Endothelial cell of umbilical vein (primary cell): ENCODE measurements around the gene SPACA7. TPM values are rescaled to one million over a fixed set of nuclear protein-coding genes. Genes with fewer than 3 reads are reported as not detected.

Experiments used
- BruUV-seq: library from RNA; stranded (reverse); fragments of 400-500 nt; replicated peaks from 2 replicates; lab custom pipeline; 2021; lab: Mats Ljungman, UMichigan
- CTCF ChIA-PET: fragments of 300-600, 350-600 bp; sonication (Branson Sonifier 250); formaldehyde crosslinking; loops from one replicate; lab custom pipeline; 2021; ENCODE audit warnings: antibody characterized with exemption, inconsistent platforms; lab: Charles Lee
- POLR2A ChIA-PET: fragments of 300-600, 350-600 bp; sonication (Branson Sonifier 250); formaldehyde crosslinking; loops from one replicate; lab custom pipeline; 2021; ENCODE audit warnings: antibody characterized with exemption, inconsistent platforms; lab: Charles Lee
- DNase-seq: peaks from one replicate; pipeline ENCODE4 v3.0.0-alpha.2; 2011; ENCODE audit warnings: low read depth, low spot score
- FAIRE-seq: peaks from 2 replicates; lab custom pipeline; 2011; peaks lifted over from hg19 to GRCh38; lab: Jason Lieb, UNC
- H2AFZ ChIP-seq: 2 replicates; pipeline ENCODE4 v1.6.0; 2012; ENCODE audit warnings: low read depth, low read length, control low read depth, inconsistent platforms
- H3K27ac ChIP-seq: 2 replicates; pipeline ENCODE4 v1.5.1; 2011; ENCODE audit warnings: low read depth, mild to moderate bottlenecking, control low read depth, low read length, moderate library complexity; ENCODE audit not compliant: insufficient read depth
- H3K27me3 ChIP-seq, 2 experiments: 2 replicates each; pipeline versions ENCODE4 v1.6.0 to v1.6.1; 2011; ENCODE audit warnings: low read length in 2 of 2, mixed read lengths in 1 of 2; ENCODE audit not compliant: control insufficient read depth in 2 of 2, insufficient read depth in 2 of 2
- H3K36me3 ChIP-seq, 2 experiments: 2 replicates in 1 of 2; 3 replicates in 1 of 2; pipeline ENCODE4 v1.5.1; 2011; ENCODE audit warnings: low read length in 2 of 2, mild to moderate bottlenecking in 1 of 2, moderate library complexity in 1 of 2; ENCODE audit not compliant: control insufficient read depth in 2 of 2, insufficient read depth in 2 of 2; ENCODE audit errors: extremely low read depth in 1 of 2
- H3K4me1 ChIP-seq: 3 replicates; pipeline ENCODE4 v1.5.1; 2011; ENCODE audit warnings: mild to moderate bottlenecking, low read length; ENCODE audit not compliant: control insufficient read depth, insufficient read depth; ENCODE audit errors: extremely low read depth
- H3K4me2 ChIP-seq: 2 replicates; pipeline ENCODE4 v1.6.1; 2011; ENCODE audit warnings: low read length, control low read depth, mixed read lengths; ENCODE audit not compliant: insufficient read depth
- H3K4me3 ChIP-seq, 3 experiments: fragments of 200-600 bp in 1 of 3; sonication (generic), shearing (Covaris generic) in 1 of 3; replicated peaks in 1 of 3; 2 replicates each; pipeline ENCODE4 v1.5.1; 2011 to 2016; ENCODE audit warnings: control low read depth in 3 of 3, low read length in 3 of 3, mild to moderate bottlenecking in 2 of 3, inconsistent platforms in 1 of 3, low read depth in 1 of 3, moderate library complexity in 1 of 3; ENCODE audit not compliant: insufficient read depth in 1 of 3
- H3K79me2 ChIP-seq: 2 replicates; pipeline ENCODE4 v1.6.0; 2012; ENCODE audit warnings: low read length, inconsistent platforms; ENCODE audit not compliant: control insufficient read depth, insufficient read depth
- H3K9ac ChIP-seq: replicated peaks from 2 replicates; pipeline ENCODE3; 2011; ENCODE audit warnings: low read length, control low read depth; ENCODE audit not compliant: insufficient read depth; ENCODE audit errors: extremely low read depth
- H3K9me1 ChIP-seq: replicated peaks from 3 replicates; pipeline ENCODE4 v1.6.0; 2011; ENCODE audit warnings: mild to moderate bottlenecking, low read length; ENCODE audit not compliant: control insufficient read depth, insufficient read depth; ENCODE audit errors: extremely low read depth
- H3K9me3 ChIP-seq: replicated peaks from 2 replicates; pipeline ENCODE4 v1.5.1; 2012; ENCODE audit warnings: low read length, inconsistent platforms; ENCODE audit not compliant: control insufficient read depth, insufficient read depth
- H4K20me1 ChIP-seq: replicated peaks from 2 replicates; pipeline ENCODE3; 2011; ENCODE audit warnings: mild to moderate bottlenecking, low read length; ENCODE audit not compliant: control insufficient read depth, insufficient read depth; ENCODE audit errors: extremely low read depth
- EZH2 ChIP-seq: IDR thresholded peaks from 2 replicates; pipeline ENCODE4 v1.6.1; 2012; ENCODE audit warnings: borderline replicate concordance, low read depth, mild to moderate bottlenecking, moderate library complexity, low read length, inconsistent platforms; ENCODE audit not compliant: severe bottlenecking
- FOS ChIP-seq: IDR thresholded peaks from 2 replicates; pipeline ENCODE4 v1.6.1; 2011; ENCODE audit warnings: mild to moderate bottlenecking, low read length, moderate library complexity, borderline replicate concordance; ENCODE audit not compliant: insufficient read depth
- GATA2 ChIP-seq: IDR thresholded peaks from 2 replicates; pipeline ENCODE4 v1.7.0; 2011; ENCODE audit warnings: low read depth, mild to moderate bottlenecking, moderate library complexity, mixed read lengths, low read length; ENCODE audit not compliant: insufficient read length, insufficient read depth
- JUN ChIP-seq: IDR thresholded peaks from 2 replicates; pipeline ENCODE4 v1.6.1; 2011; ENCODE audit warnings: borderline replicate concordance, low read depth; ENCODE audit not compliant: insufficient read length, insufficient read depth
- MYC ChIP-seq: IDR thresholded peaks from one replicate; pipeline ENCODE4 v1.6.1; 2011; ENCODE audit warnings: mild to moderate bottlenecking, low read depth, low read length
- POLR2A ChIP-seq: IDR thresholded peaks from 2 replicates; pipeline ENCODE4 v1.6.1; 2012; ENCODE audit warnings: low read depth, mild to moderate bottlenecking, control low read depth, low read length
- POLR2AphosphoS5 ChIP-seq: IDR thresholded peaks from 2 replicates; pipeline ENCODE4 v1.6.1; 2012; ENCODE audit warnings: low read depth, mild to moderate bottlenecking, control low read depth, low read length, moderate library complexity; ENCODE audit not compliant: insufficient read depth
- dilution Hi-C: fragments of 300-500 bp; cut with MboI; formaldehyde crosslinking; loops from one replicate; pipeline ENCODE4 v1.15.0; 2019; ENCODE audit warnings: low sequenced_read_pairs; ENCODE audit not compliant: extremely low pct_ligation_motif_present
- intact Hi-C: fragments of 100-400 bp; cut with micrococcal nuclease; formaldehyde crosslinking; loops from one replicate; pipeline ENCODE4 v1.10.0; 2022
- polyA plus RNA-seq, 4 experiments: library from polyadenylated mRNA; depleted of rRNA in 3 of 4; stranded (reverse) in 3 of 4; unstranded in 1 of 4; fragments of >200 nt; gene quantifications; 2 replicates each; pipeline versions ENCODE4 v1.2.1 to v1.2.3, GENCODE V29; 2011 to 2012; ENCODE audit warnings: missing spikeins in 1 of 4
- total RNA-seq: library from RNA; stranded (reverse); gene quantifications from 2 replicates; pipeline ENCODE4 v1.2.3, GENCODE V29; 2021
- TF ChIP-seq, protein P1 (sequence below), 2 donors: IDR thresholded peaks; 1 replicate in 1 of 2; 2 replicates in 1 of 2; pipeline ENCODE4 v1.5.1; 2011; ENCODE audit warnings: low read length in 2 of 2, mild to moderate bottlenecking in 2 of 2, moderate library complexity in 2 of 2, control low read depth in 1 of 2, inconsistent platforms in 1 of 2, low read depth in 1 of 2; ENCODE audit not compliant: insufficient read depth in 1 of 2; ENCODE audit errors: extremely low read depth in 1 of 2
- TF ChIP-seq, protein P2 (sequence below): IDR thresholded peaks from 2 replicates; pipeline ENCODE4 v1.6.1; 2011; ENCODE audit not compliant: insufficient read depth, insufficient read length

SPACA7 gene
- total and polyA plus RNA-seq, 2 donors (not counting 3 experiments of a cell fraction or from before 2014, with no cell fraction given), result not detected

DNA sequence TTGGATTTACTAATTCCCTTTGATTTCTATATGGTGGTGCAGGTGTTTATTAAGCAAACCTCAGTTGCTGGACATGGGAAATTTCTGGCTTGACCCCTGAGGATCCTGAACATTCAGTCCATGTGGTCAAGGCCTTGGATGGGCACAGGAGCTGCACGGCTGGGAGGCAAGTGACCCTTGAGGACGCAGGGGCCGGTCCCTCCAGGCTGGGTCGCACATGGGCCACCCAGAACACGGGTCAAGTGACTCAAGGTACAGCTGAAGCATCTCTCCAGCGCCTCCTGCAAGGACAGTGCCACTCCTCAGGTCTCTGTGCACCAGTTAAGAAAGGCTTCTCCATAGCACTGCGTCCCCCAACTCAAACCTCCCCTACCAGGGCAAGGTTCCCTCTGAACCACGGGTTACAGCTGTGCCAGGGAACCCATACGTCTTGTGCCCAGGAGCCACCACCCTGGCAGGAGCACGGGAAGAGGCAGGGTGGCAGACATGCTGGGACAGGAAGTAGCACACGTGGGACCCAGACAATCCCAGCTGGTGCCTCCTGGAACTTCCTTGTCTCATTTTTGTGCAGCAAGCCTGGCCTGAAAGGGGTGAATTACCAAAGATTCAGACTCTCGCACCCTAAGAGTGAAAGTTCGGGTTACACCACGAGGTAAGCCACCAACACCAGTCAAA is 93.1 kb downstream of the SPACA7 start:
- no peak for DNase-seq
- CTCF ChIA-PET, result interaction anchor here (0.8 kb wide), 1 partner anchor 10 kb away, joined by 3 read pairs; no protein-coding TSS in a partner anchor
- no peak overlapping the region for H3K4me3 ChIP-seq
- no peaks in the 10 kb centered on the region for H4K20me1 ChIP-seq
- H3K4me1 ChIP-seq, result no peaks in the 10 kb centered on the region
- H3K9ac ChIP-seq, result no peak overlapping the region
- intact Hi-C loops, result no loop called here
- no peaks in the 10 kb centered on the region for H3K9me1 ChIP-seq
- H3K27me3 ChIP-seq, result no peaks in the 10 kb centered on the region
- no peaks in the 10 kb centered on the region for H3K9me3 ChIP-seq
- H3K36me3 ChIP-seq, result no peaks in the 10 kb centered on the region
- no peak overlapping the region for H2AFZ ChIP-seq
- POLR2A ChIA-PET, result no interaction called here
- H3K27ac ChIP-seq, result no peak overlapping the region
- FAIRE-seq, result no peak
- dilution Hi-C loops, result no loop called here
- BruUV-seq, result no TSS peak
- H3K79me2 ChIP-seq, result no peaks in the 10 kb centered on the region
- H3K4me2 ChIP-seq, result no peak overlapping the region
- TF ChIP-seq POLR2A, result no peak
- TF ChIP-seq EZH2, result no peak
- TF ChIP-seq POLR2AphosphoS5, result no peak
- TF ChIP-seq JUN, result no peak
- no peak for TF ChIP-seq FOS
- no peak for TF ChIP-seq GATA2
- no peak for TF ChIP-seq MYC
- TF ChIP-seq, protein P1, sequence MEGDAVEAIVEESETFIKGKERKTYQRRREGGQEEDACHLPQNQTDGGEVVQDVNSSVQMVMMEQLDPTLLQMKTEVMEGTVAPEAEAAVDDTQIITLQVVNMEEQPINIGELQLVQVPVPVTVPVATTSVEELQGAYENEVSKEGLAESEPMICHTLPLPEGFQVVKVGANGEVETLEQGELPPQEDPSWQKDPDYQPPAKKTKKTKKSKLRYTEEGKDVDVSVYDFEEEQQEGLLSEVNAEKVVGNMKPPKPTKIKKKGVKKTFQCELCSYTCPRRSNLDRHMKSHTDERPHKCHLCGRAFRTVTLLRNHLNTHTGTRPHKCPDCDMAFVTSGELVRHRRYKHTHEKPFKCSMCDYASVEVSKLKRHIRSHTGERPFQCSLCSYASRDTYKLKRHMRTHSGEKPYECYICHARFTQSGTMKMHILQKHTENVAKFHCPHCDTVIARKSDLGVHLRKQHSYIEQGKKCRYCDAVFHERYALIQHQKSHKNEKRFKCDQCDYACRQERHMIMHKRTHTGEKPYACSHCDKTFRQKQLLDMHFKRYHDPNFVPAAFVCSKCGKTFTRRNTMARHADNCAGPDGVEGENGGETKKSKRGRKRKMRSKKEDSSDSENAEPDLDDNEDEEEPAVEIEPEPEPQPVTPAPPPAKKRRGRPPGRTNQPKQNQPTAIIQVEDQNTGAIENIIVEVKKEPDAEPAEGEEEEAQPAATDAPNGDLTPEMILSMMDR (IDR thresholded peaks at IDR 0.05; ENCODE audit: extremely low read depth in 1 of 2, insufficient read depth in 1 of 2, low read depth in 1 of 2, low read length in 2 of 2), result no peak
- TF ChIP-seq, protein P2, sequence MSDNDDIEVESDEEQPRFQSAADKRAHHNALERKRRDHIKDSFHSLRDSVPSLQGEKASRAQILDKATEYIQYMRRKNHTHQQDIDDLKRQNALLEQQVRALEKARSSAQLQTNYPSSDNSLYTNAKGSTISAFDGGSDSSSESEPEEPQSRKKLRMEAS, result no peak
